A549 (cell line): ENCODE data around the gene AQP12B.

Source experiments
- CTCF ChIP-seq: fragments of >200 bp; sonication (Bioruptor Twin); formaldehyde crosslinking; IDR thresholded peaks from 3 replicates; pipeline ENCODE4 v1.5.1; 2016
- EP300 ChIP-seq, 2 experiments: fragments of >200 bp; sonication (Bioruptor Twin); formaldehyde crosslinking; IDR thresholded peaks; 2 replicates in 1 of 2; 3 replicates in 1 of 2; pipeline ENCODE4 v1.6.1; 2016 to 2017
- HEYL ChIP-seq: fragments of 250-450 bp; sonication (Bioruptor Pico); IDR thresholded peaks from 2 replicates; pipeline ENCODE4 v1.8.0; 2021; ENCODE audit warnings: mild to moderate bottlenecking, moderate library complexity
- MAFK ChIP-seq: fragments of 450-650 bp; IDR thresholded peaks from 2 replicates; pipeline ENCODE4 v1.6.1; 2014; ENCODE audit not compliant: partially characterized antibody
- MAX ChIP-seq: IDR thresholded peaks from 2 replicates; pipeline ENCODE4 v1.6.1; 2012
- POLR2A ChIP-seq: IDR thresholded peaks from 2 replicates; pipeline ENCODE4 v1.6.1; 2012; ENCODE audit warnings: mild to moderate bottlenecking, low read length
- TF ChIP-seq, protein P1 (sequence below): fragments of 250-450 bp; sonication (Bioruptor Pico); IDR thresholded peaks from 2 replicates; pipeline ENCODE4 v1.5.0; 2021; ENCODE audit warnings: mild to moderate bottlenecking, moderate library complexity, borderline replicate concordance

GRCh38 chr2:240663546-240664190, 19.0 kb downstream of the AQP12B start:
- TF ChIP-seq EP300 (IDR thresholded peaks at IDR 0.05) (no peak), POLR2A (no peak), MAFK (no peak), CTCF (no peak), MAX (no peak), HEYL (CRISPR knock-in tag) (no peak)
- TF ChIP-seq, protein P1, sequence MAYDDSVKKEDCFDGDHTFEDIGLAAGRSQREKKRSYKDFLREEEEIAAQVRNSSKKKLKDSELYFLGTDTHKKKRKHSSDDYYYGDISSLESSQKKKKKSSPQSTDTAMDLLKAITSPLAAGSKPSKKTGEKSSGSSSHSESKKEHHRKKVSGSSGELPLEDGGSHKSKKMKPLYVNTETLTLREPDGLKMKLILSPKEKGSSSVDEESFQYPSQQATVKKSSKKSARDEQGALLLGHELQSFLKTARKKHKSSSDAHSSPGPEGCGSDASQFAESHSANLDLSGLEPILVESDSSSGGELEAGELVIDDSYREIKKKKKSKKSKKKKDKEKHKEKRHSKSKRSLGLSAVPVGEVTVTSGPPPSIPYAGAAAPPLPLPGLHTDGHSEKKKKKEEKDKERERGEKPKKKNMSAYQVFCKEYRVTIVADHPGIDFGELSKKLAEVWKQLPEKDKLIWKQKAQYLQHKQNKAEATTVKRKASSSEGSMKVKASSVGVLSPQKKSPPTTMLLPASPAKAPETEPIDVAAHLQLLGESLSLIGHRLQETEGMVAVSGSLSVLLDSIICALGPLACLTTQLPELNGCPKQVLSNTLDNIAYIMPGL = no peak
